H1 (cell line): Measurements from ENCODE around the gene CBY1. TPM values are rescaled to one million over a fixed set of nuclear protein-coding genes. Genes with fewer than 3 reads are reported as not detected.

ENCODE experiments used
- BCL11A ChIP-seq, 2 experiments: IDR thresholded peaks; one replicate each; pipeline ENCODE4 v1.6.1; 2011; ENCODE audit warnings: low read depth in 2 of 2, low read length in 2 of 2, mild to moderate bottlenecking in 2 of 2
- CBX8 ChIP-seq: fragments of 300-800, 300-1000 bp; sonication (generic); IDR thresholded peaks from 2 replicates; pipeline ENCODE4 v1.7.1; 2016; ENCODE audit warnings: low read depth, low read length, borderline replicate concordance
- CHD7 ChIP-seq: fragments of 300-600 bp; sonication (generic); IDR thresholded peaks from 2 replicates; pipeline ENCODE4 v1.7.1; 2012; ENCODE audit warnings: low read length, moderate library complexity, mild to moderate bottlenecking, inconsistent platforms; ENCODE audit not compliant: insufficient replicate concordance
- CTCF ChIP-seq, 3 experiments: IDR thresholded peaks; 1 replicate in 2 of 3; 2 replicates in 1 of 3; pipeline versions ENCODE4 v1.5.1 to v1.6.1; 2011; ENCODE audit warnings: low read length in 3 of 3, mild to moderate bottlenecking in 3 of 3, inconsistent platforms in 2 of 3, low read depth in 1 of 3, moderate library complexity in 1 of 3; ENCODE audit not compliant: insufficient read depth in 1 of 3; ENCODE audit errors: control extremely low read depth in 1 of 3
- HDAC2 ChIP-seq, 2 experiments: fragments of 300-600 bp in 1 of 2; sonication (generic) in 1 of 2; IDR thresholded peaks; 2 replicates each; pipeline ENCODE4 v1.6.1; 2011 to 2012; ENCODE audit warnings: low read depth in 2 of 2, low read length in 2 of 2, mild to moderate bottlenecking in 2 of 2, moderate library complexity in 2 of 2, borderline replicate concordance in 1 of 2, inconsistent platforms in 1 of 2
- HDAC6 ChIP-seq: IDR thresholded peaks from one replicate; pipeline ENCODE4 v1.7.1; 2012; ENCODE audit warnings: low read depth, mild to moderate bottlenecking, inconsistent platforms, low read length, moderate library complexity
- polyA plus RNA-seq, 7 experiments: library from polyadenylated mRNA; depleted of rRNA in 3 of 7; stranded (reverse) in 5 of 7; unstranded in 2 of 7; fragments of >200 nt in 5 of 7; fragments of 200-250 nt in 2 of 7; gene quantifications; 1 replicate in 5 of 7; 2 replicates in 1 of 7; 4 replicates in 1 of 7; pipeline versions ENCODE4 v1.2.1 to v1.2.3, GENCODE V29; 2011 to 2013; ENCODE audit warnings: missing spikeins in 2 of 7, mixed read lengths in 2 of 7
- total RNA-seq: library from RNA; stranded (reverse); fragmentation: NEBNext Ultra II Directional; extraction: Animal tissue kit (Norgen Biotek cat#: 25700); gene quantifications from 2 replicates; pipeline ENCODE4 v1.2.1, GENCODE V29; 2021

CBY1 gene
- total and polyA plus RNA-seq, 2 of the 8 experiments (the other 6 are each of a cell fraction or from before 2014, with no cell fraction given) = 23.2 to 30.2 TPM

GRCh38 chr22:38610234-38610633 lies 46.2 kb upstream of the CBY1 start (continued):
- no peak for TF ChIP-seq CHD7
- no peak for TF ChIP-seq BCL11A (IDR thresholded peaks at IDR 0.05; ENCODE audit: low read depth in 2 of 2, low read length in 2 of 2)
- TF ChIP-seq CBX8 = no peak
- TF ChIP-seq HDAC2 (IDR thresholded peaks at IDR 0.05; ENCODE audit: borderline replicate concordance in 1 of 2, low read depth in 2 of 2, low read length in 2 of 2) = no peak
- no peak for TF ChIP-seq HDAC6
- no peak for TF ChIP-seq CTCF (IDR thresholded peaks at IDR 0.05; ENCODE audit: control extremely low read depth in 1 of 3, insufficient read depth in 1 of 3, low read depth in 1 of 3, low read length in 3 of 3)
